Activated naive CD8-positive, alpha-beta T cell treated with anti-CD3 and anti-CD28 coated beads, Interleukin-2, amount 50 U/mL, for 24 hours (primary cell): ENCODE measurements around the gene FRK.

Source experiments
- ATAC-seq: fragments of 150-1000 bp; cut with Tn5 transposase; one replicate; pipeline ENCODE4 v1.10.0; 2021
- DNase-seq: peaks from one replicate; pipeline ENCODE4 v3.0.0; 2021
- H3K27ac Mint-ChIP-seq: one replicate; pipeline ENCODE4 v1.8.0; 2021; ENCODE audit warnings: mild to moderate bottlenecking, mixed read lengths
- H3K27me3 Mint-ChIP-seq: one replicate; pipeline ENCODE4 v1.8.0; 2021; ENCODE audit warnings: mixed read lengths
- H3K36me3 Mint-ChIP-seq: one replicate; pipeline ENCODE4 v1.8.0; 2021; ENCODE audit warnings: low read depth, mixed read lengths
- H3K4me1 Mint-ChIP-seq: one replicate; pipeline ENCODE4 v1.8.0; 2021; ENCODE audit warnings: mixed read lengths
- H3K4me3 Mint-ChIP-seq: one replicate; pipeline ENCODE4 v1.8.0; 2021; ENCODE audit warnings: mild to moderate bottlenecking, moderate library complexity, mixed read lengths
- H3K9me3 Mint-ChIP-seq: one replicate; pipeline ENCODE4 v1.8.0; 2021; ENCODE audit warnings: mixed read lengths

Gene FRK

GRCh38 chr6:116090251-116090650, 29.6 kb upstream of the FRK start:
- peaks cover 2% of the 10 kb centered on the region for H3K27me3 Mint-ChIP-seq
- no peak overlapping the region for H3K4me3 Mint-ChIP-seq
- ATAC-seq, result peak; percentile 65
- H3K27ac Mint-ChIP-seq, result no peak overlapping the region
- H3K9me3 Mint-ChIP-seq, result no peaks in the 10 kb centered on the region
- no peak for DNase-seq
- H3K4me1 Mint-ChIP-seq, result peaks cover 4% of the 10 kb centered on the region
- H3K36me3 Mint-ChIP-seq, result no peaks in the 10 kb centered on the region

GRCh38 chr6:116088946-116089345, 28.3 kb upstream of the FRK start:
- no peak overlapping the region for H3K4me3 Mint-ChIP-seq
- peaks cover 7% of the 10 kb centered on the region for H3K27me3 Mint-ChIP-seq
- H3K27ac Mint-ChIP-seq, result no peak overlapping the region
- peaks cover 4% of the 10 kb centered on the region for H3K4me1 Mint-ChIP-seq
- H3K9me3 Mint-ChIP-seq, result no peaks in the 10 kb centered on the region
- DNase-seq, result no peak
- H3K36me3 Mint-ChIP-seq, result no peaks in the 10 kb centered on the region
- no peak for ATAC-seq

- Mint-ChIP-seq H3K27ac (peak overlapping the region; percentile 64), H3K27me3 (peaks cover 9% of the 10 kb centered on the region), H3K9me3 (no peaks in the 10 kb centered on the region), H3K4me3 (no peak overlapping the region), H3K4me1 (peaks cover 4% of the 10 kb centered on the region), H3K36me3 (no peaks in the 10 kb centered on the region)
- DNase-seq (no peak), ATAC-seq (peak; percentile 33)
These were observed 26.8 kb upstream of the FRK start for GRCh38 chr6:116087437-116088027.

- Mint-ChIP-seq H3K27me3 (peaks cover 16% of the 10 kb centered on the region), H3K36me3 (no peaks in the 10 kb centered on the region), H3K9me3 (no peaks in the 10 kb centered on the region), H3K4me3 (no peak overlapping the region), H3K4me1 (no peaks in the 10 kb centered on the region), H3K27ac (no peak overlapping the region)
- no peak for ATAC-seq
- DNase-seq, result no peak
These were observed 23.6 kb upstream of the FRK start for GRCh38 chr6:116084284-116084683.

GRCh38 chr6:116083052-116083451, 22.4 kb upstream of the FRK start:
- Mint-ChIP-seq H3K4me1 (no peaks in the 10 kb centered on the region), H3K9me3 (no peaks in the 10 kb centered on the region)
- no peak for ATAC-seq

GRCh38 chr6:116078945-116079344, 18.3 kb upstream of the FRK start:
- Mint-ChIP-seq H3K4me1 (no peaks in the 10 kb centered on the region), H3K27me3 (peaks cover 17% of the 10 kb centered on the region), H3K36me3 (no peaks in the 10 kb centered on the region), H3K27ac (no peak overlapping the region), H3K4me3 (no peak overlapping the region), H3K9me3 (no peaks in the 10 kb centered on the region)
- no peak for DNase-seq
- no peak for ATAC-seq

More at GRCh38 chr6:116083052-116083451, 22.4 kb upstream of the FRK start:
- Mint-ChIP-seq H3K4me3 (no peak overlapping the region), H3K36me3 (no peaks in the 10 kb centered on the region), H3K27ac (no peak overlapping the region), H3K27me3 (peaks cover 21% of the 10 kb centered on the region)
- DNase-seq, result no peak

GRCh38 chr6:116078522-116078921, 17.8 kb upstream of the FRK start:
- no peak for ATAC-seq
- no peak for DNase-seq
- Mint-ChIP-seq H3K27ac (no peak overlapping the region), H3K27me3 (peaks cover 17% of the 10 kb centered on the region), H3K36me3 (no peaks in the 10 kb centered on the region), H3K4me1 (no peaks in the 10 kb centered on the region), H3K4me3 (no peak overlapping the region), H3K9me3 (no peaks in the 10 kb centered on the region)

- Mint-ChIP-seq H3K27ac (no peak overlapping the region), H3K27me3 (peaks cover 8% of the 10 kb centered on the region), H3K36me3 (no peaks in the 10 kb centered on the region), H3K4me1 (no peaks in the 10 kb centered on the region), H3K4me3 (no peak overlapping the region), H3K9me3 (no peaks in the 10 kb centered on the region)
- DNase-seq (no peak), ATAC-seq (no peak)
These were observed 14.2 kb upstream of the FRK start for GRCh38 chr6:116074732-116075390.

- H3K36me3 Mint-ChIP-seq, result no peaks in the 10 kb centered on the region
- no peak overlapping the region for H3K4me3 Mint-ChIP-seq
- peaks cover 6% of the 10 kb centered on the region for H3K27me3 Mint-ChIP-seq
- H3K9me3 Mint-ChIP-seq, result no peaks in the 10 kb centered on the region
- ATAC-seq, result no peak
- no peak for DNase-seq
- H3K27ac Mint-ChIP-seq, result no peak overlapping the region
- H3K4me1 Mint-ChIP-seq, result no peaks in the 10 kb centered on the region
These were observed 13.2 kb upstream of the FRK start for GRCh38 chr6:116073765-116074440.

GRCh38 chr6:116072368-116072767, 11.7 kb upstream of the FRK start:
- DNase-seq (no peak), ATAC-seq (no peak)
- no peaks in the 10 kb centered on the region for H3K4me1 Mint-ChIP-seq
- H3K27ac Mint-ChIP-seq, result no peak overlapping the region
- H3K36me3 Mint-ChIP-seq, result no peaks in the 10 kb centered on the region
- no peaks in the 10 kb centered on the region for H3K9me3 Mint-ChIP-seq
- no peak overlapping the region for H3K4me3 Mint-ChIP-seq
- peaks cover 3% of the 10 kb centered on the region for H3K27me3 Mint-ChIP-seq

GRCh38 chr6:116070616-116071389, 10.1 kb upstream of the FRK start:
- Mint-ChIP-seq H3K27ac (no peak overlapping the region), H3K4me3 (no peak overlapping the region), H3K4me1 (no peaks in the 10 kb centered on the region), H3K36me3 (no peaks in the 10 kb centered on the region), H3K27me3 (peaks cover 3% of the 10 kb centered on the region), H3K9me3 (no peaks in the 10 kb centered on the region)
- no peak for DNase-seq
- no peak for ATAC-seq

- ATAC-seq, result no peak
These were observed 9.4 kb upstream of the FRK start for GRCh38 chr6:116070101-116070500.

GRCh38 chr6:116066789-116067188, 6.1 kb upstream of the FRK start:
- H3K27me3 Mint-ChIP-seq, result peaks cover 11% of the 10 kb centered on the region
- ATAC-seq (no peak), DNase-seq (no peak)
- H3K9me3 Mint-ChIP-seq, result no peaks in the 10 kb centered on the region
- no peak overlapping the region for H3K4me3 Mint-ChIP-seq
- no peaks in the 10 kb centered on the region for H3K36me3 Mint-ChIP-seq
- H3K27ac Mint-ChIP-seq, result no peak overlapping the region
- no peaks in the 10 kb centered on the region for H3K4me1 Mint-ChIP-seq

More at GRCh38 chr6:116070101-116070500, 9.4 kb upstream of the FRK start:
- DNase-seq, result no peak
- no peaks in the 10 kb centered on the region for H3K36me3 Mint-ChIP-seq
- H3K4me1 Mint-ChIP-seq, result no peaks in the 10 kb centered on the region
- peaks cover 3% of the 10 kb centered on the region for H3K27me3 Mint-ChIP-seq
- H3K4me3 Mint-ChIP-seq, result no peak overlapping the region
- no peaks in the 10 kb centered on the region for H3K9me3 Mint-ChIP-seq
- no peak overlapping the region for H3K27ac Mint-ChIP-seq

GRCh38 chr6:116064666-116065065, 4.0 kb upstream of the FRK start:
- peaks cover 11% of the 10 kb centered on the region for H3K27me3 Mint-ChIP-seq
- H3K36me3 Mint-ChIP-seq, result no peaks in the 10 kb centered on the region
- ATAC-seq, result no peak
- DNase-seq, result no peak
- no peak overlapping the region for H3K27ac Mint-ChIP-seq
- no peaks in the 10 kb centered on the region for H3K9me3 Mint-ChIP-seq
- H3K4me3 Mint-ChIP-seq, result no peak overlapping the region
- no peaks in the 10 kb centered on the region for H3K4me1 Mint-ChIP-seq

- ATAC-seq (no peak), DNase-seq (no peak)
- H3K4me1 Mint-ChIP-seq, result no peaks in the 10 kb centered on the region
- H3K27me3 Mint-ChIP-seq, result peaks cover 7% of the 10 kb centered on the region
- no peak overlapping the region for H3K4me3 Mint-ChIP-seq
- H3K27ac Mint-ChIP-seq, result no peak overlapping the region
- no peaks in the 10 kb centered on the region for H3K36me3 Mint-ChIP-seq
- no peaks in the 10 kb centered on the region for H3K9me3 Mint-ChIP-seq
These were observed 1.8 kb upstream of the FRK start for GRCh38 chr6:116062496-116062895.
